Fibroblast of the aortic adventitia (primary cell): ENCODE data around the gene BPIFA3. TPM values are rescaled to one million over a fixed set of nuclear protein-coding genes. Genes with fewer than 3 reads are reported as not detected.

Source experiments
- DNase-seq: peaks from one replicate; pipeline ENCODE4 v3.0.0-alpha.2; 2010; ENCODE audit warnings: low read depth
- H3K4me3 ChIP-seq: 2 replicates; pipeline ENCODE4 v1.5.1; 2011; ENCODE audit warnings: low read depth, mild to moderate bottlenecking, control low read depth, low read length, moderate library complexity
- total RNA-seq: library from RNA; depleted of rRNA; stranded (reverse); fragments of >200 nt; gene quantifications from 2 replicates; pipeline ENCODE4 v1.2.3, GENCODE V29; 2012; ENCODE audit warnings: low replicate concordance
- TF ChIP-seq, protein P1 (sequence below): IDR thresholded peaks from 2 replicates; pipeline ENCODE4 v1.5.1; 2011; ENCODE audit warnings: mild to moderate bottlenecking, low read length, control low read depth, inconsistent platforms; ENCODE audit not compliant: insufficient read depth

The BPIFA3 gene
- total RNA-seq, 1 donor, result not detected

- TF ChIP-seq, protein P1, sequence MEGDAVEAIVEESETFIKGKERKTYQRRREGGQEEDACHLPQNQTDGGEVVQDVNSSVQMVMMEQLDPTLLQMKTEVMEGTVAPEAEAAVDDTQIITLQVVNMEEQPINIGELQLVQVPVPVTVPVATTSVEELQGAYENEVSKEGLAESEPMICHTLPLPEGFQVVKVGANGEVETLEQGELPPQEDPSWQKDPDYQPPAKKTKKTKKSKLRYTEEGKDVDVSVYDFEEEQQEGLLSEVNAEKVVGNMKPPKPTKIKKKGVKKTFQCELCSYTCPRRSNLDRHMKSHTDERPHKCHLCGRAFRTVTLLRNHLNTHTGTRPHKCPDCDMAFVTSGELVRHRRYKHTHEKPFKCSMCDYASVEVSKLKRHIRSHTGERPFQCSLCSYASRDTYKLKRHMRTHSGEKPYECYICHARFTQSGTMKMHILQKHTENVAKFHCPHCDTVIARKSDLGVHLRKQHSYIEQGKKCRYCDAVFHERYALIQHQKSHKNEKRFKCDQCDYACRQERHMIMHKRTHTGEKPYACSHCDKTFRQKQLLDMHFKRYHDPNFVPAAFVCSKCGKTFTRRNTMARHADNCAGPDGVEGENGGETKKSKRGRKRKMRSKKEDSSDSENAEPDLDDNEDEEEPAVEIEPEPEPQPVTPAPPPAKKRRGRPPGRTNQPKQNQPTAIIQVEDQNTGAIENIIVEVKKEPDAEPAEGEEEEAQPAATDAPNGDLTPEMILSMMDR, result no peak
- no peak overlapping the region for H3K4me3 ChIP-seq
- no peak for DNase-seq
These were observed 34.3 kb downstream of the BPIFA3 start for GRCh38 chr20:33251496-33251895.

DNA sequence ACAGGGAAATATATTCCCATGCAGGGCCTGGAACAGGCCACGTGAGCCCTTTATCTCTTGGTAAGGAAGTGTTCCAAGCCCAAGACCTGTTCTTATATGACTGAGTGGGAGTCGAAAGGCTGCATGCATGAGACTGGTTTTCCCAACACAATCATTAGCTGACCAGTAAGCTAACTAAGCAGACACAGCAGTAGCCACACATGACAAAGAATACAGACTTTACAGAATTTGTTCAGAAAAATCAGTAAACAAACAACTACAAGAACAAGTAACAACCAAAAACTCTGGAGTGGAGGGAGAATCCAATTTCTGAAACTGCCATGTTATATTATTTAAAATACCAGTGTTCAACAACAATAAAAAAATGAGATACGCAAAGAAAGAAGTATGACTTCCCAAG, 35.3 kb downstream of the BPIFA3 start:
- no peak for DNase-seq
- no peak overlapping the region for H3K4me3 ChIP-seq
- TF ChIP-seq, protein P1, result no peak

- no peak overlapping the region for H3K4me3 ChIP-seq
- DNase-seq, result no peak
- TF ChIP-seq, protein P1, result no peak
These were observed 37.9 kb downstream of the BPIFA3 start for GRCh38 chr20:33255005-33255404.

DNA sequence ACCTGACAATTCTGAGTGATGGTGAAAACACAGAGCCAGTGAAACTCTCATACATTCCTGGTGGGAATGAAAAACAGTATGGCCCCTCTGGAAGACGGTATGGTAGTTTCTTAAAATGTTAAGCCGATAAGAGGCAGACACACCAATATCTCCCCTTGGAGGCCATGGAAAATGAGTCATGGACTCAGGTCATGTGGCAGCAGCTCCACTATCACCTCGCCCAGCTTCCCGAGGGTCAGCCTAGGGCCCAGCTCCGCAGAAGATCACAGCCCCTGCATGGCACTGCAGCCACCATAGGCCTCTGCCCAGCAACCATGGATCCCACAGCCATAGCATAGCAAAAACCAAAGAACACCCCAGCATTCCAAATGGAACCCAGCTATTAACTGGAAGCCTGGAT, 40.1 kb downstream of the BPIFA3 start:
- TF ChIP-seq, protein P1, result no peak
- no peak overlapping the region for H3K4me3 ChIP-seq
- DNase-seq, result no peak

DNA sequence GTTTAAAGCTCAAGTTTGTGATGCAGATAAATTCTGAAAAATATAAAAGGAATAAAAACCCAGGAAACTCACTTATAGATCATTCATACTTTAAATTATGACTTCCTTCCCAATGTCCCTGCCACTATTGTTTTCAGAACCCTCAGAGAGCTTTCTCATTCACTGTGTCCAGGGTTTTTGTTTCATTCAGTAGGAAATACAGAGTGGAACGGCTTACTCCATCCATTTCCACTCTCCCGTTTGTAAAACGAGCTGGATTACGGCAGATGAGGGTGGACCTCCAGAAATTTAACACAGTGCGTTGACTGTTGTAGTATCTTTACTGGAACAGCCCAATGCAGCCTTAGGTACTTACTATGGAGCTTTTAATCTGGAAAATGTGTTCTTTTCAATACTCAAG, 42.2 kb downstream of the BPIFA3 start:
- no peak for DNase-seq
- TF ChIP-seq, protein P1, result no peak
- no peak overlapping the region for H3K4me3 ChIP-seq

GRCh38 chr20:33261465-33261864, 44.3 kb downstream of the BPIFA3 start:
- H3K4me3 ChIP-seq, result no peak overlapping the region
- no peak for DNase-seq
- TF ChIP-seq, protein P1, result no peak

- H3K4me3 ChIP-seq, result no peak overlapping the region
- peak; percentile 70 for DNase-seq
- TF ChIP-seq, protein P1, result peak; percentile 81
These were observed 45.5 kb downstream of the BPIFA3 start for GRCh38 chr20:33262658-33263065.
